Measurements from ENCODE around the gene ARAP3. TPM values are rescaled to one million over a fixed set of nuclear protein-coding genes. Genes with fewer than 3 reads are reported as not detected.

ARAP3 gene
- total and polyA plus RNA-seq, 2 donors (not counting 3 experiments of a cell fraction or from before 2014, with no cell fraction given) = 60.6 to 136 TPM

DNA sequence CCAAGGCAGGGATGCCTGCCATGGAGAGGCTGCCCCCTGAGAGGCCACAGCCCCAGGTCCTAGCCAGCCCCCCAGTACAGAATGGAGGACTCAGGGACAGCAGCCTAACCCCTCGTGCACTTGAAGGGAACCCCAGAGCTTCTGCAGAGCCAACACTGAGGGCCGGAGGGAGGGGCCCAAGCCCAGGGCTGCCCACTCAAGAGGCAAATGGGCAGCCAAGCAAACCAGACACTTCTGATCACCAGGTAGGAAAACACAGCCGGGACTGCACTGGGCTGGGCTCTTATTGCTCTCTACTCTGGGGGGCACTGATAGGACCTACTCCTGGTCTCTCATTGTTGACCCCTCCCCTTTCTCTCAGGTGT, 42.0 kb downstream of the ARAP3 start:
- FAIRE-seq = no peak
- no TSS peak for BruUV-seq (replicated peaks)
- Histone ChIP-seq H3K4me3 (replicated peaks in 1 of 3; ENCODE audit: insufficient read depth in 1 of 3, low read depth in 1 of 3, low read length in 3 of 3) (no peak overlapping the region), H3K9me1 (replicated peaks; ENCODE audit: control insufficient read depth, extremely low read depth, insufficient read depth, low read length) (no peaks in the 10 kb centered on the region), H3K9ac (replicated peaks; ENCODE audit: extremely low read depth, insufficient read depth, low read length) (no peak overlapping the region), H3K27me3 (ENCODE audit: control insufficient read depth in 2 of 2, insufficient read depth in 2 of 2, low read length in 2 of 2) (no peaks in the 10 kb centered on the region), H4K20me1 (replicated peaks; ENCODE audit: control insufficient read depth, extremely low read depth, insufficient read depth, low read length) (peaks cover 5% of the 10 kb centered on the region), H3K4me1 (ENCODE audit: control insufficient read depth, extremely low read depth, insufficient read depth, low read length) (peaks cover 23% of the 10 kb centered on the region), H3K9me3 (replicated peaks; ENCODE audit: control insufficient read depth, insufficient read depth, low read length) (no peaks in the 10 kb centered on the region), H3K4me2 (ENCODE audit: insufficient read depth, low read length) (no peak overlapping the region), H3K36me3 (ENCODE audit: control insufficient read depth in 2 of 2, extremely low read depth in 1 of 2, insufficient read depth in 2 of 2, low read length in 2 of 2) (peaks cover 0 to 11% of the 10 kb centered on the region in 2 experiments), H2AFZ (ENCODE audit: low read depth, low read length) (no peak overlapping the region), H3K79me2 (ENCODE audit: control insufficient read depth, insufficient read depth, low read length) (peaks cover 14% of the 10 kb centered on the region), H3K27ac (ENCODE audit: insufficient read depth, low read depth, low read length) (no peak overlapping the region)
- ChIA-PET POLR2A (no interaction called here), CTCF (interaction anchor here (5.2 to 14.7 kb wide), 2 partner anchors 22 to 48 kb away, joined by 57 to 163 read pairs; partner anchors contain the start of gene DIAPH1)
- intact Hi-C loops (cut with micrococcal nuclease) (no loop called here), dilution Hi-C loops (cut with MboI; ENCODE audit: extremely low pct_ligation_motif_present, low sequenced_read_pairs) (no loop called here)
- DNase-seq (ENCODE audit: low read depth, low spot score) = no peak
- TF ChIP-seq, protein P1, sequence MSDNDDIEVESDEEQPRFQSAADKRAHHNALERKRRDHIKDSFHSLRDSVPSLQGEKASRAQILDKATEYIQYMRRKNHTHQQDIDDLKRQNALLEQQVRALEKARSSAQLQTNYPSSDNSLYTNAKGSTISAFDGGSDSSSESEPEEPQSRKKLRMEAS (IDR thresholded peaks at IDR 0.05; ENCODE audit: insufficient read depth, insufficient read length) = no peak
- TF ChIP-seq FOS (IDR thresholded peaks at IDR 0.05; ENCODE audit: borderline replicate concordance, insufficient read depth, low read length) = no peak
- TF ChIP-seq POLR2A (IDR thresholded peaks at IDR 0.05; ENCODE audit: low read depth, low read length) = no peak
- no peak for TF ChIP-seq EZH2 (IDR thresholded peaks at IDR 0.05; ENCODE audit: borderline replicate concordance, low read depth, low read length, severe bottlenecking)
- TF ChIP-seq GATA2 (IDR thresholded peaks at IDR 0.05; ENCODE audit: insufficient read depth, insufficient read length, low read depth, low read length) = no peak
- no peak for TF ChIP-seq JUN (IDR thresholded peaks at IDR 0.05; ENCODE audit: borderline replicate concordance, insufficient read depth, insufficient read length, low read depth)
- TF ChIP-seq POLR2AphosphoS5 (IDR thresholded peaks at IDR 0.05; ENCODE audit: insufficient read depth, low read depth, low read length) = no peak

DNA sequence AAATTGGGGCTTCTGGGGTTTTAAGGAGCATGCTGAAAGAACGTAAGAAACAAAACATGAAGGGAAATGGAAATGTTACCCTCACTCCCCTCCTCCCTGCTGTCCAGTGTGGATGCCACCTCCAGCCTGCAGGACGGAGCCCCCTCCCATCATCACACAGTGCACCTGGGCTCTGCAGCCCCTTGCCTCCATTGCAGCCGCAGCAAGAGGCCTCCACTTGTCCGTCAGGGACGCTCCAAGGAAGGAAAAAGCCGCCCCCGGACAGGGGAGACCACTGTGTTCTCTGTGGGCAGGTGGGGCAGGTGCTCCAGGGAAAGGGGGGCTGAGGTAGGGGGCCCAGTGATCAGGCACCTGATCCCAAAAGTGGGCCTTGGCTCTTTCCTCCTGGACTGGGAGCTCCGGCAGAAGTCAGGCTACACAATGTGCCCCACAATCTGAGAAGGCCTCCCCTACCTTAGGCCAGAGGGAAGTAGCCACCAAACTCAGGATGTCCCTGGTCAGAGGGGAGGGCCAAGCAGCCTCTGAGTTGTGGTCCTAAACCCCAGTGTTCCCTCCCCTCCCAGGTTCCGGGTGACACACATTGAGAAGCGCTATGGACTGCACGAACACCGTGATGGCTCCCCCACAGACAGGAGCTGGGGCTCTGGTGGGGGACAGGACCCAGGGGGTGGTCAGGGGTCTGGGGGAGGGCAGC, 42.5 kb downstream of the ARAP3 start:
- DNase-seq (ENCODE audit: low read depth, low spot score) (no peak), FAIRE-seq (no peak)
- no peaks in the 10 kb centered on the region for H3K27me3 ChIP-seq (ENCODE audit: control insufficient read depth in 2 of 2, insufficient read depth in 2 of 2, low read length in 2 of 2)
- H3K4me2 ChIP-seq (ENCODE audit: insufficient read depth, low read length) = no peak overlapping the region
- no peaks in the 10 kb centered on the region for H3K9me3 ChIP-seq (replicated peaks; ENCODE audit: control insufficient read depth, insufficient read depth, low read length)
- intact Hi-C loops (cut with micrococcal nuclease) (no loop called here), dilution Hi-C loops (cut with MboI; ENCODE audit: extremely low pct_ligation_motif_present, low sequenced_read_pairs) (no loop called here)
- TF ChIP-seq, protein P1 (IDR thresholded peaks at IDR 0.05; ENCODE audit: insufficient read depth, insufficient read length) = no peak
- TF ChIP-seq POLR2A (IDR thresholded peaks at IDR 0.05; ENCODE audit: low read depth, low read length) (no peak), GATA2 (IDR thresholded peaks at IDR 0.05; ENCODE audit: insufficient read depth, insufficient read length, low read depth, low read length) (no peak), EZH2 (IDR thresholded peaks at IDR 0.05; ENCODE audit: borderline replicate concordance, low read depth, low read length, severe bottlenecking) (no peak), JUN (IDR thresholded peaks at IDR 0.05; ENCODE audit: borderline replicate concordance, insufficient read depth, insufficient read length, low read depth) (no peak), FOS (IDR thresholded peaks at IDR 0.05; ENCODE audit: borderline replicate concordance, insufficient read depth, low read length) (no peak), POLR2AphosphoS5 (IDR thresholded peaks at IDR 0.05; ENCODE audit: insufficient read depth, low read depth, low read length) (no peak), MYC (IDR thresholded peaks at IDR 0.05; ENCODE audit: low read depth, low read length) (no peak)
- TF ChIP-seq, protein P2, sequence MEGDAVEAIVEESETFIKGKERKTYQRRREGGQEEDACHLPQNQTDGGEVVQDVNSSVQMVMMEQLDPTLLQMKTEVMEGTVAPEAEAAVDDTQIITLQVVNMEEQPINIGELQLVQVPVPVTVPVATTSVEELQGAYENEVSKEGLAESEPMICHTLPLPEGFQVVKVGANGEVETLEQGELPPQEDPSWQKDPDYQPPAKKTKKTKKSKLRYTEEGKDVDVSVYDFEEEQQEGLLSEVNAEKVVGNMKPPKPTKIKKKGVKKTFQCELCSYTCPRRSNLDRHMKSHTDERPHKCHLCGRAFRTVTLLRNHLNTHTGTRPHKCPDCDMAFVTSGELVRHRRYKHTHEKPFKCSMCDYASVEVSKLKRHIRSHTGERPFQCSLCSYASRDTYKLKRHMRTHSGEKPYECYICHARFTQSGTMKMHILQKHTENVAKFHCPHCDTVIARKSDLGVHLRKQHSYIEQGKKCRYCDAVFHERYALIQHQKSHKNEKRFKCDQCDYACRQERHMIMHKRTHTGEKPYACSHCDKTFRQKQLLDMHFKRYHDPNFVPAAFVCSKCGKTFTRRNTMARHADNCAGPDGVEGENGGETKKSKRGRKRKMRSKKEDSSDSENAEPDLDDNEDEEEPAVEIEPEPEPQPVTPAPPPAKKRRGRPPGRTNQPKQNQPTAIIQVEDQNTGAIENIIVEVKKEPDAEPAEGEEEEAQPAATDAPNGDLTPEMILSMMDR (IDR thresholded peaks at IDR 0.05; ENCODE audit: extremely low read depth in 1 of 2, insufficient read depth in 1 of 2, low read depth in 1 of 2, low read length in 2 of 2) = no peak
- peaks cover 19% of the 10 kb centered on the region for H3K79me2 ChIP-seq (ENCODE audit: control insufficient read depth, insufficient read depth, low read length)
- H3K9ac ChIP-seq (replicated peaks; ENCODE audit: extremely low read depth, insufficient read depth, low read length) = no peak overlapping the region
- H4K20me1 ChIP-seq (replicated peaks; ENCODE audit: control insufficient read depth, extremely low read depth, insufficient read depth, low read length) = peaks cover 5% of the 10 kb centered on the region
- H2AFZ ChIP-seq (ENCODE audit: low read depth, low read length) = no peak overlapping the region
- no peaks in the 10 kb centered on the region for H3K9me1 ChIP-seq (replicated peaks; ENCODE audit: control insufficient read depth, extremely low read depth, insufficient read depth, low read length)
- no peak overlapping the region for H3K27ac ChIP-seq (ENCODE audit: insufficient read depth, low read depth, low read length)
- POLR2A ChIA-PET = no interaction called here
- peaks cover 0 to 8% of the 10 kb centered on the region in 2 experiments for H3K36me3 ChIP-seq (ENCODE audit: control insufficient read depth in 2 of 2, extremely low read depth in 1 of 2, insufficient read depth in 2 of 2, low read length in 2 of 2)
- no peak overlapping the region for H3K4me3 ChIP-seq (replicated peaks in 1 of 3; ENCODE audit: insufficient read depth in 1 of 3, low read depth in 1 of 3, low read length in 3 of 3)
- no TSS peak for BruUV-seq (replicated peaks)
- CTCF ChIA-PET = interaction anchor here (5.2 to 14.7 kb wide), 2 partner anchors 21 to 48 kb away, joined by 57 to 163 read pairs; partner anchors contain the start of gene DIAPH1
- peaks cover 23% of the 10 kb centered on the region for H3K4me1 ChIP-seq (ENCODE audit: control insufficient read depth, extremely low read depth, insufficient read depth, low read length)

All from endothelial cell of umbilical vein (primary cell).